ENCODE data around the gene THSD8.

- TF ChIP-seq REST (tag by site-specific recombination; IDR thresholded peaks at IDR 0.05) (no peak), ZNF324 (tag by site-specific recombination; IDR thresholded peaks at IDR 0.05) (no peak), CTCF (tag by site-specific recombination; IDR thresholded peaks at IDR 0.05) (peak; percentile 60; the same call in 1 of the 2 replicates), KLF10 (tag by site-specific recombination; IDR thresholded peaks at IDR 0.05) (no peak; the same call in 1 of the 2 replicates), ZNF311 (tag by site-specific recombination; IDR thresholded peaks at IDR 0.05; ENCODE audit: borderline replicate concordance) (no peak), ZBTB20 (tag by site-specific recombination; IDR thresholded peaks at IDR 0.05) (no peak; the same call in 1 of the 2 replicates), MYNN (tag by site-specific recombination; IDR thresholded peaks at IDR 0.05; ENCODE audit: borderline replicate concordance) (no peak), ZNF513 (tag by site-specific recombination; IDR thresholded peaks at IDR 0.05) (no peak), ZNF239 (tag by site-specific recombination; IDR thresholded peaks at IDR 0.05) (no peak), TCF7L2 (IDR thresholded peaks at IDR 0.05; ENCODE audit: borderline replicate concordance, low read depth, low read length) (no peak), ZNF214 (tag by site-specific recombination; IDR thresholded peaks at IDR 0.05; ENCODE audit: borderline replicate concordance) (no peak), ZNF48 (tag by site-specific recombination; IDR thresholded peaks at IDR 0.05) (no peak), ZNF785 (tag by site-specific recombination; IDR thresholded peaks at IDR 0.05) (no peak), ZFP41 (tag by site-specific recombination; IDR thresholded peaks at IDR 0.05; ENCODE audit: borderline replicate concordance) (no peak)
Observed at GRCh38 chr19:12788682-12789097, 13.2 kb upstream of the THSD8 start.
